Adipocyte (in vitro differentiated cells): Measurements from ENCODE around the gene HSD17B13.

Experiments
- DNase-seq: peaks from one replicate; pipeline ENCODE4 v3.0.0-alpha.2; 2015; ENCODE audit warnings: low read depth
- H3K27me3 ChIP-seq: replicated peaks from 2 replicates; pipeline ENCODE4 v1.7.0; 2013; ENCODE audit warnings: mild to moderate bottlenecking, low read length, moderate library complexity; ENCODE audit not compliant: control insufficient read depth, insufficient read depth
- H3K36me3 ChIP-seq: 2 replicates; pipeline ENCODE4 v1.7.0; 2013; ENCODE audit warnings: low read length, mild to moderate bottlenecking, moderate library complexity; ENCODE audit not compliant: control insufficient read depth, insufficient read depth, severe bottlenecking
- H3K4me1 ChIP-seq: 2 replicates; pipeline ENCODE4 v1.7.0; 2013; ENCODE audit warnings: mild to moderate bottlenecking, low read length, moderate library complexity; ENCODE audit not compliant: control insufficient read depth, insufficient read depth
- H3K4me3 ChIP-seq: 2 replicates; pipeline ENCODE4 v1.7.0; 2013; ENCODE audit warnings: mild to moderate bottlenecking, low read length, moderate library complexity
- H3K9ac ChIP-seq: 2 replicates; pipeline ENCODE4 v1.7.0; 2013; ENCODE audit warnings: mild to moderate bottlenecking, low read length, moderate library complexity
- H3K9me3 ChIP-seq: 2 replicates; pipeline ENCODE4 v1.7.0; 2013; ENCODE audit warnings: mild to moderate bottlenecking, low read length, moderate library complexity; ENCODE audit not compliant: control insufficient read depth

HSD17B13 gene, protein sequence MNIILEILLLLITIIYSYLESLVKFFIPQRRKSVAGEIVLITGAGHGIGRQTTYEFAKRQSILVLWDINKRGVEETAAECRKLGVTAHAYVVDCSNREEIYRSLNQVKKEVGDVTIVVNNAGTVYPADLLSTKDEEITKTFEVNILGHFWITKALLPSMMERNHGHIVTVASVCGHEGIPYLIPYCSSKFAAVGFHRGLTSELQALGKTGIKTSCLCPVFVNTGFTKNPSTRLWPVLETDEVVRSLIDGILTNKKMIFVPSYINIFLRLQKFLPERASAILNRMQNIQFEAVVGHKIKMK

DNA sequence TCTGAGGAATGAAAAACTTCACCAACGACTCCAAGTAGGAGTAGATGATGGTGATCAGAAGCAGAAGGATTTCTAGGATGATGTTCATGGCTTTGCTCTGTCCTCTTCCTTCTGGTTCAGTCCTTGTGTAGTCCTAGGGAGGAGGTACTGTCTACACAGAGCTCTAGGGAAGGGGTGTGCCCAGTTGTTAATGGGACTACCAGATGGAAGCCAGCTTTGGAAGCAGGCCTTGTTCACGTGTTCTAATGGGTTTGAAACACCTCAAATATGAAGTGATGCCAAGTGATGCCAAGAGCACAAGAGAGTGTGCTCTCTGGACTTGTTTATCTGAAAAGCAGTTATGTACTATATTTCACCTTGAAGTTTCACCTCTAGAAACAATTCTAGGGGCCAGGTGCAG is at the start of gene HSD17B13:
HSD17B13 (minus strand) TSS at position 129 of the 400 bp plus-strand sequence; CDS start at position 88, 41 bp downstream.
- Histone ChIP-seq H3K4me3 (no peak within 1 kb of the TSS), H3K27me3 (no peaks in the 10 kb centered on the region), H3K4me1 (no peaks in the 10 kb centered on the region), H3K9ac (no peak within 1 kb of the TSS), H3K36me3 (no peaks in the 10 kb centered on the region), H3K9me3 (no peaks in the 10 kb centered on the region)
- DNase-seq: no peak

DNA sequence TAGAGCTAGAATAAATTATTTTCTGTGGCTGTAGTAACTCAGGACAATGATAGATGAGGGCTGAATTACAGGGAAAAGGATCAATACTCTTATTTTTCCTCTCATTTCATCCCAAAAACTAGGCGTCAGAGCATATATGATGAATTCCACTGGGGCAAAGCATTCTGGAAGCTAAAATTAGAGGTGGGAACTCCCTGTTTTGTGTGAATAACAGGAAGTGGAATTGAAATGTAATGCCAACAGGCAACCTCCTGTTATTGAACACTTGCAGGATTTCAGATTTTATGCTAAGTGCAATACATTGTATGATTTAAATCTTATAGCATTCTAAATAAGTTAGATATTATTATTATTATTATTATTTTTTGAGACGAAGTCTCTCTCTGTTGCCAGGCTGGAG is 47.4 kb upstream of the HSD17B13 start:
- H3K9me3 ChIP-seq: no peaks in the 10 kb centered on the region
- no peak overlapping the region for H3K9ac ChIP-seq
- no peaks in the 10 kb centered on the region for H3K27me3 ChIP-seq
- H3K4me1 ChIP-seq: peaks cover 3% of the 10 kb centered on the region
- H3K36me3 ChIP-seq: peaks cover 23% of the 10 kb centered on the region
- no peak overlapping the region for H3K4me3 ChIP-seq
- DNase-seq: no peak

DNA sequence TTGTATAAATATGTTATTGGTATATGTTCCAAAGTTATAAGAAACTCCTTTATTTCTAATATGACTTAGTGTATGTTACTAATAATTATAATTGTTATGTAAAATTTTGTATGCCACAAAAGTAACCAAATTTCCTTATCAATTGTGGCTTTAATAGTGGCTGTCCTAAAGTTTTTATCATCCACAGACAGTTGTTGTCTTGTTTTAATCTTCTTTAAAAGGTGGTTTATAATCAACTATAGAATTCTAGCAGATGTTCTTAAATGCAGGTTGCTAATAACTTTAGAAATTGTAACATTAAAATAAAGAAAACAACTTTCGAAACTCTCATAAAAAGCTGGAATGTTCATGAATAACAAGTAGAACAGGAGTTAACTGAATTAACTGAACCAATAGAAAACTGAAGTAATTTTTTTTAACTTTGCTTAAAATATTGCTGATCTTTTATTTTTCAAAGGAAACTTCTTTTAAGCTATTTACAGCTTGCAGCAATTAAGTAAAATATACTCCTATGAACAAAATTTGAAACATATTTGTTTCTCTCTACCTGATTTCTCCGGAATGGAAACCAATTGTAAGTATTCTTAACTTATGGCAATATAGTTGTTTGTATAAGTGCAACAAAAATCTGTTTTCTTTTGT is 44.0 kb upstream of the HSD17B13 start:
- Histone ChIP-seq H3K4me3 (no peak overlapping the region), H3K27me3 (no peaks in the 10 kb centered on the region), H3K4me1 (no peaks in the 10 kb centered on the region), H3K36me3 (peaks cover 27% of the 10 kb centered on the region), H3K9me3 (no peaks in the 10 kb centered on the region), H3K9ac (no peak overlapping the region)
- no peak for DNase-seq

DNA sequence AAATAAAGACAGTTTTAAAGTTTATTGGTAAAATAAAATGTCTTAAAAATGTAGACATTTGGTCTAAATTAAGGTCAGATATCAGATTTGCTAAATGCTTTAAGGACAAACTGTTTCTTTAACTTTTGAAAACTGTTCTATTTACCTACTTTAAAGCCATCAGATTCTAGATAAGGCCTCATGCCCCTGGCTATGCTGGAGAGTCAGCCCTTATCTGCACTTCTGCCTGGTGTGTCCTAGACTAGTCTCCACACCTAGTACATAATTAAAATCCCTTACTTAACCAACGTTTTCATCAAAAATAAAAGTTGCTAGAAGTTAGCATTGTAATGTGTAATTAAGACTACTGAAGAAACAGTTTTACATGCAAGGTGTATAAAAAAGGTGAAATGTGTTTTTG is 42.7 kb upstream of the HSD17B13 start:
- peaks cover 20% of the 10 kb centered on the region for H3K36me3 ChIP-seq
- H3K4me1 ChIP-seq: no peaks in the 10 kb centered on the region
- H3K9ac ChIP-seq: no peak overlapping the region
- no peaks in the 10 kb centered on the region for H3K9me3 ChIP-seq
- no peak overlapping the region for H3K4me3 ChIP-seq
- no peak for DNase-seq
- H3K27me3 ChIP-seq: no peaks in the 10 kb centered on the region

DNA sequence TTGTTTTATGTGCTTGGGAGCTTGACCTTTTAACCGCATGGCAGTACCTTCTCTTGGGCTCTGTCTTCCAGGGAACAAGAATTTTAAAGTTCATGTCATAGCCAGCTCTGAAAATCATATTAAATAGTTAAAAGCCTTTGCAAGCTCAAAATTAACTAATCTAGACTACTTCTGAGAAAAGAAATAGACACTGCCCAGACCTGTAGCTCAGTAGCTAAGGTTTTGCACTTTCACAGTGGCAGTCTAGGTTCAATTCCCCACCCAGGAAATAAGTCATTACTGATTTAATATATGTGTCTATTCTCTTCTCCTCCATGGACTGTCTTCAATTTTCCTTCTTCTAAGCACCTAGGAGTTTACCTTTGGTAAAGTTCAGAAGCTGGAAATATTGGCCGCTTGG is 40.9 kb upstream of the HSD17B13 start:
- Histone ChIP-seq H3K9ac (no peak overlapping the region), H3K9me3 (no peaks in the 10 kb centered on the region), H3K4me3 (no peak overlapping the region), H3K27me3 (no peaks in the 10 kb centered on the region), H3K36me3 (peaks cover 20% of the 10 kb centered on the region), H3K4me1 (no peaks in the 10 kb centered on the region)
- DNase-seq: no peak

DNA sequence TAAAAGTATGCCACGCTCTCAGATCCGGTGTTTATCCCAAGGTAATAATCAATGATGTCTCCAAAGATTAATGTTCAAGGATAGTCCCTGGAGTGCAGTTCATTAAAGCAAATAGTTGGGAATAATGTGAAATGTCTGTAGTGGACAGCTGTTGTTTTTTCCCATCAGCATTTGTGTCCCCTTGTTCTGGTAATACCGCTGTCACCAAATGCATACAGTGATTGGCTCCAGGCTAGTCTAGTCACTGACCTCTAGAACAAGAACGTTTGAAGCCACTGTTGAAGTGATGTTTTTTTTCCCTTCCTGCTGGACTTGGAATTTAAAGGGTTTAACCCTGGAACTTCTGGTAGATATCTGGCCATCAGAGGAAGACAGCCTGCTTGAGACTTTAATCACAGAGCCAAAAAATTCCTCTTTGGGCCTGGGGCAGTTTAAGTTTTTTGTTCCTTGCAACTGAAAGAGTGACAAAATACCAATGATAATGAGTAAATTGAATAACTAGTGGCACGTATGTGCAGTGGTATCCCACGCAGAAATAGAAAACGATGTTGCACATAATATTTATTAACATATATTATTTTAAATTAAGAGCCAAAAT is 37.8 kb upstream of the HSD17B13 start:
- H3K36me3 ChIP-seq: peaks cover 13% of the 10 kb centered on the region

DNA sequence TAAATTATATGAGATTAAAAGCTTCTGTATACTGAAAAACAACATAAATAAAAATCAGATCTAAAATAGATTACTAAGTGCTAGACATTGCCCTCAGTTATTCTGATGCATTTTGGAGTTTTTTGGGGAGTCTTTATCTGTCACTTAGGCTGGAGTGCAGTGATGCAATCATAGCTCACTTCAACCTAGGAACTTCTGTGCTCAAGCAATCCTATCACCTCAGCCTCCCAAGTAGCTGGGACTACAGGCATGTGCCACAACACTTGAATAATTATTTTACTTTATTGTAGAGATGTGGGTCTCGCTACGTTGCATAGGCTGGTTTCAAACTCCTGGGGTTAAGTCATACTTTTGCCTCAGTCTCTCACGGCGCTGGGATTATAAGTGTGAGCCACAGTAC is 36.6 kb upstream of the HSD17B13 start:
- no peak for DNase-seq
- Histone ChIP-seq H3K9ac (no peak overlapping the region), H3K4me1 (peaks cover 22% of the 10 kb centered on the region), H3K9me3 (no peaks in the 10 kb centered on the region), H3K36me3 (peaks cover 8% of the 10 kb centered on the region), H3K4me3 (no peak overlapping the region), H3K27me3 (no peaks in the 10 kb centered on the region)

More for the DNA sequence above, 37.8 kb upstream of the HSD17B13 start:
- Histone ChIP-seq H3K9me3 (no peaks in the 10 kb centered on the region), H3K9ac (no peak overlapping the region), H3K4me3 (no peak overlapping the region), H3K4me1 (peaks cover 13% of the 10 kb centered on the region), H3K27me3 (no peaks in the 10 kb centered on the region)
- DNase-seq: no peak

DNA sequence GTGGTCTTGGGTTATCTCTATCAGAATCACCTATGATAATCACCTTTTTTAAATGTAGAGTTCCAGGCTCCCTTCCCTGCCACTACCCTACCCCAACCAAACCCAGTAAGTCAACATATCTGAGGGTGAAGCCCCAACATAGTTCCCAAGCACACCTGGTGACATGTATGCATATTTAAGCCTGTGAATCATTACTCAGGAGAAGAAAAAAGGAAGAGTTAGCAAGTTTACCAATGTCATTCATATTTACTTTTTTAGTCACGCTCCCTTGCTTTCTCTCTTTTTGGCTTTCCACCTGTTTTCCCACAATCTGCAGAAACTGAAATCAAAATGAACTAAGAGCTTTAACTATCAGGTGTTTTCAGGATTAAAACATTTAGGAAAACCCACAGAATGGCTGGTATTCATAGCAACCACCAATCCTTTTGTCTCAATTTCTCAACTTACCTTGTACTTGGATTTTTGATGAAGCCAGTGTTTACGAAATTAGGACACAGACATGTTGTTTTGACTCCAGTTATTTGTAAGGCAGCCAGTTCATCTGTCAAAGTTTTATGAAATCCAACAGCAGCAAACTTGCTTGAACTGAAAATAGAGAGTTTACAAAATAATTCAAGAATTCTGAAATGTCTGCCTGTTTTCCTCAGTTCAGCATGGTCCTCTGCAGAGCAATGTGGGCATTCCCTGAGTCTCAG is 34.3 kb upstream of the HSD17B13 start:
- no peak for DNase-seq
- no peaks in the 10 kb centered on the region for H3K36me3 ChIP-seq
- no peaks in the 10 kb centered on the region for H3K9me3 ChIP-seq
- peaks cover 23% of the 10 kb centered on the region for H3K4me1 ChIP-seq
- no peaks in the 10 kb centered on the region for H3K27me3 ChIP-seq
- no peak overlapping the region for H3K4me3 ChIP-seq
- H3K9ac ChIP-seq: peak overlapping the region; percentile 32

DNA sequence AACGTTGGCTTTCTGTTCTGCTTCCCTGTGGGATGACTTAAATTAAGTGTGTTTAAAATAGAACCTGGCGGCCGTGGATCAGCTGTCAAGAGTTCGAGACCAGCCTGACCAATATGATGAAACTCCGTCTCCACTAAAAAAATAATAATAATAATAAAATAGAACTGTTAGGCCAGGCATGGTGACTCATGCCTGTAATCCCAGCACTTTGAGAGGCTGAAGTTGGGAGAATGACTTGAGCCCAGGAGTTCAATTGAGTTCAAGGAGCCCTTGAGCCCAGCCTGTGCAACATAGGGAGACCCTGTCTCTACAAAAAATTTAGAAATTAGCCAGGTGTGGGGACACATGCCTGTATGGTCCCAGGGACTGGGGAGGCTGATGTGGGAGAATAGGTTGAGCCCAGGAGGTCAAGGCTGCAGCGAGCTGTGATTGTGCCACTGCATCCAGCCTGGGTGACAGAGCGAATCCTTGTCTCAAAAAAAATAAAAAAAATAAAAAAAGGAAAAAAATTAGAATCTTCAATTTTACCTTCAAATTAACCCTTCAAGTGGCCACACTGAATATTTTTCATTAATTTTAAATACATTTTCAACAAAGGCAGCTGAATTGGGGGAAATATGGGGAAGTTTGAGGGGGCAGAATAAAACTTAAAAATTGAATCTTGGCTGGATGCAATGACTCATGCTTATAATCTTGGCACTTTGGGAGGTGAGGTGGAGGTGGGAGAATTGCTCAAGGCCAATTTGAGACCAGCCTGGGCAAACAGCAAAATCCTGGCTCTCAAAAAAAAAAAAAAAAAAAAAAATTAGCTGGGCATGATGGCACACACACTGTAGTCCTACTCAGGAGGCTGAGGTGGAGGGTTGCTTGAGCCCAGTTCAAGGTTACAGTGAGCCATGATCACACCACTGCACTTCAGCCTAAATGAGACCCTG is 31.8 kb upstream of the HSD17B13 start:
- no peak overlapping the region for H3K4me3 ChIP-seq
- no peaks in the 10 kb centered on the region for H3K36me3 ChIP-seq
- peak overlapping the region; percentile 34 for H3K9ac ChIP-seq
- H3K4me1 ChIP-seq: peaks cover 23% of the 10 kb centered on the region
- peak; percentile 62 for DNase-seq
- H3K27me3 ChIP-seq: no peaks in the 10 kb centered on the region
- no peaks in the 10 kb centered on the region for H3K9me3 ChIP-seq

DNA sequence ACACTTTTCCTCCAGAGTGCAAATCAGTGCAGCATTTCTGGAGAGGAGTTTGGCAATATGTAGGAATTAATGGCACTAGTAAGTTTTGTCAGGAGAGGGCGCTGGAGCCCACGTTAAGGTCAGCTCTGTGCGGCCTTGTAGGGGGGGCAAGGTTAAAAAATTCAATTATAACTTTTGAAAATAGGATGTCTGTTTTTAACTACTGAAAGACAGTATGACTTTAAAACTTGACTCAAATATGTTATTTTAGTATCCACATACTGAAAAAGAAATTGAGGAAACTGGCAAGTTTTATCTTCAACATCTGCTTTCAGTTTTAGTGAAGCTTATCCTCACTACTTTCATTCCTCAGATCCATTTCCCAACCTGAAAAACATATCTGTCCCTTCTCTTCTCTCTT is 30.9 kb upstream of the HSD17B13 start:
- Histone ChIP-seq H3K4me3 (no peak overlapping the region), H3K27me3 (no peaks in the 10 kb centered on the region), H3K36me3 (no peaks in the 10 kb centered on the region), H3K4me1 (peaks cover 23% of the 10 kb centered on the region), H3K9ac (peak overlapping the region; percentile 34), H3K9me3 (no peaks in the 10 kb centered on the region)
- DNase-seq: peak; percentile 86
